Measurements from ENCODE around the gene MYH6. TPM values are rescaled to one million over a fixed set of nuclear protein-coding genes. Genes with fewer than 3 reads are reported as not detected.

Gene MYH6
- total and polyA plus RNA-seq, 10 donors, result 0.35 to 0.82 (median 0.40) TPM; not detected in 6

DNA sequence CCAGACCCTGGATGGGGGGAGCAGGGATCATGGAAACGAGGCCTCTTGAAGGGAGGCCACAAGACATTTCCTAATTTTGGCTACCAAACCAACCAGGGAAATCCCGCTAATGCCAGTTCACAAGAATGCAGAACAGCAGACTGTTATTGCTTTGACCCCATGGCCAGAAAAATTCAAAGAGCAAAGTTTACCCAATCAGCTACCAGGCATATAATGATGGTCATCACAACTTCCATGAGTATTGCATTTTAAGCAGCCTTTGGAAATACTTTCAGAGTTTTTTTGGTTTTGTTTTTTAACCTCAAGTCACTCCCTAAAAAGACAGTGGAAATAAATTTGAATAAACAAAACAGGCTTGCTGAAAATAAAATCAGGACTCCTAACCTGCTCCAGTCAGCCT, 35.6 kb downstream of the MYH6 start, which contains the start of gene IL25:
IL25 (plus strand) TSS at position 301 of the 400 bp plus-strand sequence.
- Histone ChIP-seq H3K27me3 (replicated peaks in 1 of 7) (peaks cover 0 to 23% (median 0%) of the 10 kb centered on the region in 7 donors), H3K27ac (no peak within 1 kb of the TSS), H3K4me1 (peaks cover 0 to 11% (median 0%) of the 10 kb centered on the region in 6 donors), H3K9me3 (no peaks in the 10 kb centered on the region), H3K36me3 (no peaks in the 10 kb centered on the region), H3K4me3 (no peak within 1 kb of the TSS)
- WGBS, 5 donors, result 53 to 75% (median 70%) methylated on average over 2 of the region's 2 CpGs
- TF ChIP-seq POLR2A (IDR thresholded peaks at IDR 0.05), result no peak
- intact Hi-C loops (cut with DNase I; ENCODE audit: low total_unique reads), result no loop called here
- no peak for DNase-seq

DNA sequence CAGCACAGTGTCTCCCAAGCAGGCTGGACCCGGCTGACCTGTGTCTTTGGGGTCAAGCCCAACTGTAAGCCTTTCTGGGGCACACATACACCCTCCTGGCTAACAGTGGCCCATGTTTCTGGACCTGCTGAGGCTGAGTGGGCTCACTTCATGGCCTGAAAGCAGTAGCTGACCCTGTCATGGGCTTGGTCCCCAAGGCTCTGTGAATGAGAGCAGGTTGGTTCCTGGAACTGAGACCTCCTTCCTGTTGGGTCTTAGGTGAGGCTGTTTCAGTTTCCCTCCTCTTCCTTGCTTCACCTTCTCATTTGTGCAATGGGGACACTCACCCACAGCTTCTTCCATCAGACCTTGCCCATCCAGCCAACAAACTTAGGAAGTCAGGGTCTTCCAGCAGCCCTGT, 36.2 kb downstream of the MYH6 start:
- 57 to 95% (median 78%) methylated on average over 1 of the region's 1 CpG for WGBS, 5 donors
- Histone ChIP-seq H3K27me3 (replicated peaks in 1 of 7) (peaks cover 0 to 29% (median 0%) of the 10 kb centered on the region in 7 donors), H3K36me3 (no peaks in the 10 kb centered on the region), H3K9me3 (no peaks in the 10 kb centered on the region), H3K4me1 (peaks cover 0 to 11% (median 0%) of the 10 kb centered on the region in 6 donors), H3K27ac (no peak overlapping the region), H3K4me3 (no peak overlapping the region)
- TF ChIP-seq, protein P1, sequence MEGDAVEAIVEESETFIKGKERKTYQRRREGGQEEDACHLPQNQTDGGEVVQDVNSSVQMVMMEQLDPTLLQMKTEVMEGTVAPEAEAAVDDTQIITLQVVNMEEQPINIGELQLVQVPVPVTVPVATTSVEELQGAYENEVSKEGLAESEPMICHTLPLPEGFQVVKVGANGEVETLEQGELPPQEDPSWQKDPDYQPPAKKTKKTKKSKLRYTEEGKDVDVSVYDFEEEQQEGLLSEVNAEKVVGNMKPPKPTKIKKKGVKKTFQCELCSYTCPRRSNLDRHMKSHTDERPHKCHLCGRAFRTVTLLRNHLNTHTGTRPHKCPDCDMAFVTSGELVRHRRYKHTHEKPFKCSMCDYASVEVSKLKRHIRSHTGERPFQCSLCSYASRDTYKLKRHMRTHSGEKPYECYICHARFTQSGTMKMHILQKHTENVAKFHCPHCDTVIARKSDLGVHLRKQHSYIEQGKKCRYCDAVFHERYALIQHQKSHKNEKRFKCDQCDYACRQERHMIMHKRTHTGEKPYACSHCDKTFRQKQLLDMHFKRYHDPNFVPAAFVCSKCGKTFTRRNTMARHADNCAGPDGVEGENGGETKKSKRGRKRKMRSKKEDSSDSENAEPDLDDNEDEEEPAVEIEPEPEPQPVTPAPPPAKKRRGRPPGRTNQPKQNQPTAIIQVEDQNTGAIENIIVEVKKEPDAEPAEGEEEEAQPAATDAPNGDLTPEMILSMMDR (IDR thresholded peaks at IDR 0.05 in 8 of 11, conservative IDR thresholded peaks at IDR 0.05 in 3 of 11), result no peak
- no peak for TF ChIP-seq POLR2AphosphoS5 (IDR thresholded peaks at IDR 0.05)
- TF ChIP-seq POLR2A (IDR thresholded peaks at IDR 0.05), result no peak
- intact Hi-C loops (cut with DNase I; ENCODE audit: low total_unique reads), result no loop called here
- DNase-seq, result peak; percentile 14

DNA sequence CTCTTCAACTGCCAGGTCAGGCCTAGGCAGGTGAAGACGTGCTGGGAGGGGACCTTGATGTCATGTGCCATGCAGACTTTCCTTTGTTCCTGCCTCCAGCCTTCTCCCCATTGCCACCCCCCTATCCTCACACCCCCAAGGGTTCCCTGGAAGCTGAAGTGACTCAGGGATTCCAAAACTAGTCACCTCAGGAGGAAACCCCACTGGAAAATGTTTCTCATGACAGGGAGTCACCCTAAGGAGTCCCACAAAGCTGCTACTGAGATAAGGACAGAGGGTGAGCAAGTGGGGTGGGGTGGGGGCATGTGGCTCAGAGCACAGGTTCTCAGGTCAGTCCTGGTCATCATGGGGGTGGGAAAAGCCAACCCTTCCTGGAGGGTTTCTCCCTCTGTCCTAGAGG, 37.9 kb downstream of the MYH6 start:
- H3K9me3 ChIP-seq, result no peaks in the 10 kb centered on the region
- intact Hi-C loops (cut with DNase I; ENCODE audit: low total_unique reads), result no loop called here
- TF ChIP-seq, protein P1 (IDR thresholded peaks at IDR 0.05 in 8 of 11, conservative IDR thresholded peaks at IDR 0.05 in 3 of 11), result no peak
- TF ChIP-seq POLR2A (IDR thresholded peaks at IDR 0.05) (no peak), POLR2AphosphoS5 (IDR thresholded peaks at IDR 0.05) (no peak)
- 45 to 100% (median 70%) methylated on average over 1 of the region's 1 CpG for WGBS, 5 donors
- peaks cover 0 to 16% (median 8%) of the 10 kb centered on the region in 6 donors for H3K4me1 ChIP-seq
- no peaks in the 10 kb centered on the region for H3K36me3 ChIP-seq
- peaks cover 0 to 46% (median 15%) of the 10 kb centered on the region in 7 donors for H3K27me3 ChIP-seq (replicated peaks in 1 of 7)
- peak; percentile 29 for DNase-seq
- H3K4me3 ChIP-seq, result no peak overlapping the region
- H3K27ac ChIP-seq, result no peak overlapping the region

DNA sequence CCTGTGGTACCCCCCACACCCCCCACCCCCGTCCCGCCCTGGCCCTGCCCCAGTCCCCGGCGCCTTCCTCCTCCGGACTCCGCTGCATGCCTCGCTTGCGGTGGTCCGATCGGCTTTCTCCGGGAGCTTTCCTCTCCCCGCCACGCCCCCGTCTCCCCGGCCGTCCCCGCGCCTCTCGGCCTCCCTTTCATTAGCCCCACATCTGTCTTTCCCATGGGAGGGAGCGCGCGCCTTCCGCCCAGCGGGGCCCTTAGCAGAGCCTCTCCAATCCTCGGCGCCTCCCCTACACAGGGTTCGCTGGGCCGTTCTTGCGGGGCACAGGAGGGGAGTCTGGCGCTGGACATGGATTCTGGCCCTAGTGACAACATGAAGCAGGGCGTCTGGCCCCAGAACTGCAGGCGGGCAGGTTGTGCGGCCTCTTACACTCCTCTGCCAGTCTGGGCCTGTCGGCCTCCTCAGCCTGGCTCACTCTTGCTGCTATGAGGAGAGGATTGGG, 41.6 kb downstream of the MYH6 start:
- Histone ChIP-seq H3K27me3 (replicated peaks in 1 of 7) (peaks cover 0 to 72% (median 26%) of the 10 kb centered on the region in 7 donors), H3K4me1 (peaks cover 0 to 16% (median 11%) of the 10 kb centered on the region in 6 donors), H3K4me3 (peak overlapping the region in 4 of 8 donors; percentile 31 to 60 (median 38)), H3K36me3 (no peaks in the 10 kb centered on the region), H3K9me3 (no peaks in the 10 kb centered on the region), H3K27ac (peak overlapping the region in 7 of 8 donors; percentile 72 to 82 (median 76))
- TF ChIP-seq POLR2AphosphoS5 (IDR thresholded peaks at IDR 0.05), result no peak
- intact Hi-C loops (cut with DNase I; ENCODE audit: low total_unique reads), result no loop called here
- peak; percentile 70 for DNase-seq
- WGBS, 5 donors, result 50 to 74% (median 60%) methylated on average over 22 to 34 of the region's 34 CpGs

DNA sequence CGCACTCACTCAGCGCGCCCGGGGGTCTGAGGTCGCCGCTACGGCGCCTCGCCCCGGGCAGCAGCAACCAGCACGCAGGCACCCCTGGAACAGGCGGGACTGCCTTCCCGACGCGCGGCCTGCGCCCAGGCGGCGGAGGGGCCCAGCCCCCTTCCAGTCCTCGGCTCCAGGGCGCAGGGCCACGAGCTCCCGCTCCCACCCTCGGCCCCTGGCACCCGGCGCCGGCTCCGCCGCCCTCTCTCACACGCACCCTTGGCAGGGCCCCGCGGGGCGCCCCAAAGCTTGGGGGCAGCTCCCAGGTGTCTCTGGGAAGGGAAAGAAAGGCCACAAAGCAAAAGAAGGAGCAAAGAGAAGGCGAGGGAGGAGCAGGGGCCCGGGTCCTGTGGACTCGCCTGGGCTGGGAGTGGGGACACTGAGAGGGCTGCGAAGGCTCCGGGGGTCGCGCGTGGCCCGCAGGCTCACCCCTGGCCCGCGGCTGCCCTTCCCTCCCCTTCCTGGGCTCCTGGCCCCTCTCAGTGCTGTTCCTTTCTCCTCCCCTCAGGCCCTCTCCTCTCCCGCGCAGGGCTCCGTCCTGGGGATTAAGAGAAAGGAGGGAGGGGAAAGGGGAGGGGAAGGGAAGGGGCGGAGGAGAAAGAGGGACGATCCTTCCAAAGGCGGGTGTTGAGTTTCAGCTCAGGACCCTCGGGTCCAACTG, 42.2 kb downstream of the MYH6 start:
- TF ChIP-seq POLR2AphosphoS5 (IDR thresholded peaks at IDR 0.05), result peak in 2 of 3 donors; percentile 50 to 63
- TF ChIP-seq, protein P1 (IDR thresholded peaks at IDR 0.05 in 8 of 11, conservative IDR thresholded peaks at IDR 0.05 in 3 of 11), result no peak
- no peak for TF ChIP-seq POLR2A (IDR thresholded peaks at IDR 0.05)
- Histone ChIP-seq H3K4me1 (peaks cover 0 to 16% (median 11%) of the 10 kb centered on the region in 6 donors), H3K27me3 (replicated peaks in 1 of 7) (peaks cover 0 to 71% (median 26%) of the 10 kb centered on the region in 7 donors), H3K27ac (peak overlapping the region in 7 of 8 donors; percentile 72 to 82 (median 76)), H3K9me3 (no peaks in the 10 kb centered on the region), H3K4me3 (peak overlapping the region; percentile 4 to 60 (median 30)), H3K36me3 (no peaks in the 10 kb centered on the region)
- peak; percentile 62 for DNase-seq
- intact Hi-C loops (cut with DNase I; ENCODE audit: low total_unique reads), result no loop called here
- WGBS, 5 donors, result 6 to 10% (median 9%) methylated on average over 40 to 51 of the region's 51 CpGs

Data from spleen (tissue), 11 donors.